Chondrocyte (in vitro differentiated cells): Measurements from ENCODE around the gene SRL. TPM values are rescaled to one million over a fixed set of nuclear protein-coding genes. Genes with fewer than 3 reads are reported as not detected.

Experiments
- DNase-seq: peaks from one replicate; pipeline ENCODE4 v3.0.0; 2021; ENCODE audit warnings: mixed read lengths, low spot score
- H3K27ac Mint-ChIP-seq: one replicate; pipeline ENCODE4 v1.8.0; 2021; ENCODE audit warnings: mild to moderate bottlenecking, moderate library complexity, mixed read lengths; ENCODE audit not compliant: unreplicated experiment
- H3K27me3 Mint-ChIP-seq: 2 replicates; pipeline ENCODE4 v1.8.0; 2021; ENCODE audit warnings: low read depth, mixed read lengths
- H3K36me3 Mint-ChIP-seq: 2 replicates; pipeline ENCODE4 v1.8.0; 2021; ENCODE audit warnings: low read depth, mixed read lengths
- H3K4me1 Mint-ChIP-seq: 2 replicates; pipeline ENCODE4 v1.8.0; 2021; ENCODE audit warnings: low read depth, mild to moderate bottlenecking, mixed read lengths
- H3K4me3 Mint-ChIP-seq: one replicate; pipeline ENCODE4 v1.8.0; 2021; ENCODE audit warnings: mild to moderate bottlenecking, moderate library complexity, mixed read lengths; ENCODE audit not compliant: unreplicated experiment
- H3K9me3 Mint-ChIP-seq: 2 replicates; pipeline ENCODE4 v1.8.0; 2021; ENCODE audit warnings: low read depth, mixed read lengths
- total RNA-seq: library from RNA; stranded (reverse); gene quantifications from 3 replicates; pipeline ENCODE4 v1.2.1, GENCODE V29; 2021
- TF ChIP-seq, protein P1 (sequence below): fragments of 200-600 bp; sonication (generic); IDR thresholded peaks from 2 replicates; pipeline ENCODE4 v1.5.0; 2021; ENCODE audit warnings: antibody characterized with exemption, mild to moderate bottlenecking, moderate library complexity

Gene SRL
- total RNA-seq, 1 donor from 2014 or later, result not detected

DNA sequence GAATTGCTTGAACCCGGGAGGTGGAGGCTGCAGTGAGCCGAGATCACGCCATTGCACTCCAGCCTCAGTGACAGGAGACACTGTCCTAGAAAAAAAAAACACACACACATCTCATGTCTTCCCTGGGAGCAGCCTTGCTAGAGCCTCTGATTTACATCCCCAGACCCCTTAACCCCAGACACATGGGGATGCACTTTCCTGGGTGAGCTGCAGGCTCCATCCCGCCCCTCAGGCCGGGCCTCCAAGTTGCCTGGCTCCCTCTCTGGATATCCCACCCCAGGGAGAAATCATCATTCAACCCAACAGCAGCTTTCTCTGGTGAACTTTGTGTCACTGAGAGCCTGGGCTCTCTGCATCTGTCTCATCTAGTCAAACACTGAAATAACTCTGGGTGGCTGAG is 21.5 kb downstream of the SRL start:
- DNase-seq, result no peak
- Mint-ChIP-seq H3K27me3 (peaks cover 2% of the 10 kb centered on the region), H3K9me3 (no peaks in the 10 kb centered on the region), H3K4me3 (no peak overlapping the region), H3K36me3 (no peaks in the 10 kb centered on the region), H3K4me1 (peaks cover 25% of the 10 kb centered on the region), H3K27ac (no peak overlapping the region)
- TF ChIP-seq, protein P1, sequence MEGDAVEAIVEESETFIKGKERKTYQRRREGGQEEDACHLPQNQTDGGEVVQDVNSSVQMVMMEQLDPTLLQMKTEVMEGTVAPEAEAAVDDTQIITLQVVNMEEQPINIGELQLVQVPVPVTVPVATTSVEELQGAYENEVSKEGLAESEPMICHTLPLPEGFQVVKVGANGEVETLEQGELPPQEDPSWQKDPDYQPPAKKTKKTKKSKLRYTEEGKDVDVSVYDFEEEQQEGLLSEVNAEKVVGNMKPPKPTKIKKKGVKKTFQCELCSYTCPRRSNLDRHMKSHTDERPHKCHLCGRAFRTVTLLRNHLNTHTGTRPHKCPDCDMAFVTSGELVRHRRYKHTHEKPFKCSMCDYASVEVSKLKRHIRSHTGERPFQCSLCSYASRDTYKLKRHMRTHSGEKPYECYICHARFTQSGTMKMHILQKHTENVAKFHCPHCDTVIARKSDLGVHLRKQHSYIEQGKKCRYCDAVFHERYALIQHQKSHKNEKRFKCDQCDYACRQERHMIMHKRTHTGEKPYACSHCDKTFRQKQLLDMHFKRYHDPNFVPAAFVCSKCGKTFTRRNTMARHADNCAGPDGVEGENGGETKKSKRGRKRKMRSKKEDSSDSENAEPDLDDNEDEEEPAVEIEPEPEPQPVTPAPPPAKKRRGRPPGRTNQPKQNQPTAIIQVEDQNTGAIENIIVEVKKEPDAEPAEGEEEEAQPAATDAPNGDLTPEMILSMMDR, result no peak

- Mint-ChIP-seq H3K4me1 (peaks cover 34% of the 10 kb centered on the region), H3K27ac (peak overlapping the region; percentile 27), H3K9me3 (no peaks in the 10 kb centered on the region), H3K27me3 (no peaks in the 10 kb centered on the region), H3K36me3 (no peaks in the 10 kb centered on the region), H3K4me3 (no peak overlapping the region)
- DNase-seq, result no peak
- TF ChIP-seq, protein P1, result no peak
Measured at GRCh38 chr16:4218202-4218601, 23.7 kb downstream of the SRL start.

- no peak for DNase-seq
- Mint-ChIP-seq H3K9me3 (no peaks in the 10 kb centered on the region), H3K4me1 (peaks cover 40% of the 10 kb centered on the region), H3K27me3 (no peaks in the 10 kb centered on the region), H3K27ac (peak overlapping the region; percentile 27), H3K36me3 (no peaks in the 10 kb centered on the region), H3K4me3 (no peak overlapping the region)
- TF ChIP-seq, protein P1, result no peak
Measured at GRCh38 chr16:4217204-4218131, 24.4 kb downstream of the SRL start.

DNA sequence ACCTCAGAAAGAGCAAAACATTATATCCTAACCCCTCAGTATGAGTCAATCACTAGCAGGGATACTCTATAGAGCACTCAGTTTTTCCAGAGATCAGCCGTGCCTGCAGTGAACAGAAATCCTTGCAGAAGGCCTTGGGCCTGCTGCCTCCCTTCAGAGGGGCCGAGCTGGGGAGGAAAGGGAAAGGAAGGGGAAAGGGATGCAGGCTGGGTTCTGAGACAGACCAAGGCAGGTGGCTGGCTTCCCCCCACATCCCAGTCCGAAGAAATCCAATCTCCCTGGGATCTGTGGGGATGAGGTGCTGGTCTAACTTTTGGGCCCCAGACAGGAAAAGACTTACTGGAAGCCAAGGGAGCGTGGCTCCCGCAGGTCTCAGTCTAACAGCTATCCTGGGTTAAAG is 25.3 kb downstream of the SRL start:
- Mint-ChIP-seq H3K4me1 (peaks cover 40% of the 10 kb centered on the region), H3K9me3 (no peaks in the 10 kb centered on the region), H3K27ac (peak overlapping the region; percentile 22), H3K36me3 (no peaks in the 10 kb centered on the region), H3K27me3 (no peaks in the 10 kb centered on the region), H3K4me3 (no peak overlapping the region)
- TF ChIP-seq, protein P1, result no peak
- no peak for DNase-seq

GRCh38 chr16:4215106-4215505 is 26.8 kb downstream of the SRL start:
- DNase-seq, result no peak
- TF ChIP-seq, protein P1, result no peak
- H3K27ac Mint-ChIP-seq, result no peak overlapping the region
- H3K36me3 Mint-ChIP-seq, result no peaks in the 10 kb centered on the region
- no peaks in the 10 kb centered on the region for H3K9me3 Mint-ChIP-seq
- H3K4me1 Mint-ChIP-seq, result peaks cover 40% of the 10 kb centered on the region
- no peaks in the 10 kb centered on the region for H3K27me3 Mint-ChIP-seq
- no peak overlapping the region for H3K4me3 Mint-ChIP-seq
